Spinal cord (tissue), 10 donors: ENCODE results near the gene CHD9. TPM values are rescaled to one million over a fixed set of nuclear protein-coding genes. Genes with fewer than 3 reads are reported as not detected.
A peak's percentile ranks its signal among the peaks of the same experiment; 100 is the strongest.

Experiments
- DNase-seq, 6 donors: peaks; one replicate each; pipeline versions ENCODE4 v3.0.0 to v3.0.0-alpha.2; 2013 to 2015; ENCODE audit warnings: low spot score in 6 of 6, low read depth in 4 of 6
- H3K27ac ChIP-seq: one replicate; pipeline ENCODE4 v1.5.1; 2013; ENCODE audit warnings: low read depth, low read length, control low read depth
- H3K27me3 ChIP-seq: one replicate; pipeline ENCODE4 v1.6.1; 2013; ENCODE audit warnings: low read length; ENCODE audit not compliant: control insufficient read depth, insufficient read depth
- H3K36me3 ChIP-seq: one replicate; pipeline ENCODE4 v1.6.1; 2013; ENCODE audit warnings: low read length; ENCODE audit not compliant: control insufficient read depth, insufficient read depth
- H3K4me1 ChIP-seq: one replicate; pipeline ENCODE4 v1.6.1; 2013; ENCODE audit warnings: low read length; ENCODE audit not compliant: control insufficient read depth, insufficient read depth
- H3K4me3 ChIP-seq: one replicate; pipeline ENCODE4 v1.5.1; 2013; ENCODE audit warnings: low read depth, low read length, control low read depth
- H3K9me3 ChIP-seq: one replicate; pipeline ENCODE4 v1.6.1; 2013; ENCODE audit warnings: low read length; ENCODE audit not compliant: control insufficient read depth, insufficient read depth
- WGBS: methylation state at CpG from one replicate; pipeline ENCODE4 v1.1.5; 2013; ENCODE audit warnings: missing lambda C conversion rate; ENCODE audit not compliant: insufficient coverage; 5-methylcytosine and 5-hydroxymethylcytosine counted together
- polyA plus RNA-seq, 2 donors: library from polyadenylated mRNA; unstranded; fragments of 120-200 nt; gene quantifications; one replicate each; pipeline ENCODE4 v1.2.1, GENCODE V29; 2013; ENCODE audit not compliant: insufficient read length in 2 of 2
- total RNA-seq, 2 donors: library from RNA; depleted of rRNA in 1 of 2; stranded (reverse); fragments of 120-200 nt in 1 of 2; fragments of >200 nt in 1 of 2; gene quantifications; one replicate each; pipeline versions ENCODE4 v1.2.3 to v1.2.4, GENCODE V29; 2013 to 2014
- donor health status: healthy.

CHD9 gene
- total and polyA plus RNA-seq, 4 donors, result 32.2 to 140 (median 82.8) TPM

DNA sequence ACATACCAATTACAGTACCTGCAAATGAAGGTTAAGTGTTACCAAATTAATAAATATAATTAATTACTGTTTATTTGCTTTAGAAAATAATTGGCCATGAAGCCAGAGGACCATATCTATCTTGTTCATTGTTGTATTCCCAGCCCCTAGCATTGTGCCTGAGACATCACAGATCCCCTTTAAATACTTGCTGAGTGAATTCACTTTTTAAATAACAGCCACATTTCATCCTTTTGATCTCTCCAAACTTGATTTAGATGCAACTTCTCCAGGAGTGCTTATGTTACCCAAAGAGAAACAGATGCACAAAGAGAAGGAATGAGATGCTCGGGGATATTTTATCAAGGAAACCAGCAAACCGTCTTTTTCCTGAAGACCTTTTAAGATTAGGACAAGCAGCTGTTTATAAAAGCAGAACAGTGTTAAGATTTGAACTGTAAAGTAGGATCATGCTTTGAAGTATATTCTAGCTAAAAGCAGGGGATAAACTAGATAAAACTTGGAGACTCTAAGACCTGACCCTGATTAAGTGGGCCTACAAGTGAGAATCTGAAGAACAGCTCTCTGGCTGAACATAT is 66.3 kb downstream of the CHD9 start:
- no peaks in the 10 kb centered on the region for H3K9me3 ChIP-seq
- WGBS, result 60% methylated on average over 1 of the region's 2 CpGs
- H3K4me3 ChIP-seq, result no peak overlapping the region
- H3K27ac ChIP-seq, result no peak overlapping the region
- H3K36me3 ChIP-seq, result no peaks in the 10 kb centered on the region
- no peaks in the 10 kb centered on the region for H3K4me1 ChIP-seq
- no peak for DNase-seq
- H3K27me3 ChIP-seq, result no peaks in the 10 kb centered on the region

DNA sequence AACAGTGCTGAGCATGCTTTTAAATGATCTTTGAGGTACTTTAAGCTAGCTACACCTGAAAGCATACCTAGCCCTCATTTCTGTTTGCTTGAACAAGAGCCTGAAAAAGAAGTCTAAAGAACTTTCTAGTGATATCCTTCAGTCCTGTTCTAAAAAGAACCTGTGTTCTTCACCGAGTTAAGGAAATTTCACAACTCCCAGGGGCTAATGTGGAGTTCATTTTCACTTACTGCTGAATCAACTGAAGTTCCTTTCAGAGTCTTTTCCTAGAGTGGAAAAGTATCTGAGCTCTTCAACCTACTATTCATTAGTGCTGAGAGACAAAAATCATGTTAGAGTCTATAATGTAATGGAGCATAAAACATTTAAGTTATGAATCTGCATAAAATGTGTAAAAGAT is 66.9 kb downstream of the CHD9 start:
- H3K4me3 ChIP-seq, result no peak overlapping the region
- no peaks in the 10 kb centered on the region for H3K27me3 ChIP-seq
- no CpG with 5 or more reads among the region's 1 CpG for WGBS
- no peak for DNase-seq
- H3K27ac ChIP-seq, result no peak overlapping the region
- no peaks in the 10 kb centered on the region for H3K36me3 ChIP-seq
- H3K4me1 ChIP-seq, result no peaks in the 10 kb centered on the region
- no peaks in the 10 kb centered on the region for H3K9me3 ChIP-seq

DNA sequence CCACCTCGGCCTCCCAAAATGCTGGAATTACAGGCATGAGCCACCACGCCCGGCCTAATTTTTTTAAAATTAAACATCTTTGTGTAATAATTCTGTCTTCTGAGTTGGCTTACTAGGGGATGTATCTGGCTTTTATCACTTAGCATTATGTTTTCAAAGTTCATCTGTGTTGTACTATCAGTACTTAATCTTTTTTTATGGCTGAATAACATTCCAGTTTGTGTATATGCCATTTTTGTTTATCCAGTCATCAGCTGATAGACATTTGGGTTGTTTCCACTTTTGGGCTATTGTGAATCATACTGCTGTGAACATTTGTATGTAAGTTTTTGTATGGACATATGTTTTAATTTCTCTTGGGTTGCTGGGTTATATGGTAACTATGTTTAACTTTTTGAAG is 69.0 kb downstream of the CHD9 start:
- H3K9me3 ChIP-seq, result no peaks in the 10 kb centered on the region
- H3K27ac ChIP-seq, result no peak overlapping the region
- no peaks in the 10 kb centered on the region for H3K27me3 ChIP-seq
- no peaks in the 10 kb centered on the region for H3K4me1 ChIP-seq
- H3K36me3 ChIP-seq, result no peaks in the 10 kb centered on the region
- no peak overlapping the region for H3K4me3 ChIP-seq
- no CpG with 5 or more reads among the region's 3 CpGs for WGBS
- no peak for DNase-seq

DNA sequence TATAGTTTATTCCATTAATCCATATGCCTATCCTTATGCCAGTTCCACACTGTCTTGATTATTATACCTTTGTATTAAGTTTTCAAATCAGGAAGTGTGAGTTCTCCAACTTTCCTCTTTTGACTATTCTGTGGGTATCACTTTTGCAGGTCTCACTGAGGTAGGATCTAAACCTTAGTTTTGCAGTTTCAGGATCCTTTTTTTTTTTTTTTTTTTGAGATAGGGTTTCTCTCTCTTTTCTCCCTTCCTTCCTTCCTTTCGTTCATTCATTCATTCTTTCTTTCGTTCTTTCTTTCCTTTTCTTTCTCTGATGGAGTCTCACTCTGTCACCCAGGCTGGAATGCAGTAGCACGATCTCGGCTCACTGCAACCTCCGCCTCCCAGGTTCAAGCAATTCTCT is 71.6 kb downstream of the CHD9 start:
- no peak overlapping the region for H3K4me3 ChIP-seq
- H3K4me1 ChIP-seq, result peaks cover 9% of the 10 kb centered on the region
- H3K27ac ChIP-seq, result no peak overlapping the region
- no peaks in the 10 kb centered on the region for H3K9me3 ChIP-seq
- H3K36me3 ChIP-seq, result no peaks in the 10 kb centered on the region
- no peaks in the 10 kb centered on the region for H3K27me3 ChIP-seq
- 100% methylated on average over 5 of the region's 5 CpGs for WGBS
- DNase-seq, result no peak

DNA sequence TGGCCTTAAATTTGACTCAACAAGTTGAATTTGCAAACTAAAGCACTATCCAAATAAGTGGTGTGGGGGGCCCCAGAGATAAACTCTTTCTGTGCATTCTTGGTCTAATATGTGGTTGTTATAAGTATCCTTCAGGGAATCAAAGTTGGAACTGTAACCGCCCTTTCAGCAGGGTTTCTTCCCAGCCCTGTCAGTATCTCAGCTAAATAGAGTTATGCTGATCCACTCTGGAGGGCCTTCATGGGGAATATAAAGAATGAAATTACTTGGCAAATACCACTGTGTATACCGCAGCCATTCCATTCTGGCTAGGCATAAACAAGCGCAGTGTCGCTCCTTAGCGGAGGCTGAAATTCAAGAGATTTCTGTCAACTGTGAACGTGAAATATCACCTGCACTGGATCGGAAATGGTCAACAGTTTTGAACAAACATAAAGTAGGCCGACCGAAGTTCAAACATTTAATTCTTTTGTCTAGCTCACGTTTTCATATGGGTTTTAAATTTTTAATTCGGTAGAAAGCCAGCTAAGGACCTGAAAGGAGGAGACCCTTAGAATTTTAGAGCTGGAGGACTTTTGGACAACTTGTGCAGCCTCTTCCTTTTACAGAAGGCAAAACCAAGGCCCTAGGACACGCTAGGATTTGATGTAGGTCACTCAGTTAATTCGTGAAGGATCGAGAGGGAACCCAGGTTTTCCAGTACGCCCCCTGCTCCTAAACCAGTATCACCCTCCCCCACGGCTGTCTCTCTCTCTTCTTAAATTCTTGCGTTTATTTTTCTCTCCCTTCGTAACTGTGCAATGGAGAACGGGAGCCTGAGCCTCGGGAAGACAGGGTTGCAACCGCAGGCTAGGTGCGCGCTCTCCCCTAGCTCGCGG is 74.7 kb downstream of the CHD9 start:
- Histone ChIP-seq H3K36me3 (no peaks in the 10 kb centered on the region), H3K27ac (peak overlapping the region; percentile 91)
- peak in 4 of 6 donors; percentile 5 to 68 (median 32) for DNase-seq

DNA sequence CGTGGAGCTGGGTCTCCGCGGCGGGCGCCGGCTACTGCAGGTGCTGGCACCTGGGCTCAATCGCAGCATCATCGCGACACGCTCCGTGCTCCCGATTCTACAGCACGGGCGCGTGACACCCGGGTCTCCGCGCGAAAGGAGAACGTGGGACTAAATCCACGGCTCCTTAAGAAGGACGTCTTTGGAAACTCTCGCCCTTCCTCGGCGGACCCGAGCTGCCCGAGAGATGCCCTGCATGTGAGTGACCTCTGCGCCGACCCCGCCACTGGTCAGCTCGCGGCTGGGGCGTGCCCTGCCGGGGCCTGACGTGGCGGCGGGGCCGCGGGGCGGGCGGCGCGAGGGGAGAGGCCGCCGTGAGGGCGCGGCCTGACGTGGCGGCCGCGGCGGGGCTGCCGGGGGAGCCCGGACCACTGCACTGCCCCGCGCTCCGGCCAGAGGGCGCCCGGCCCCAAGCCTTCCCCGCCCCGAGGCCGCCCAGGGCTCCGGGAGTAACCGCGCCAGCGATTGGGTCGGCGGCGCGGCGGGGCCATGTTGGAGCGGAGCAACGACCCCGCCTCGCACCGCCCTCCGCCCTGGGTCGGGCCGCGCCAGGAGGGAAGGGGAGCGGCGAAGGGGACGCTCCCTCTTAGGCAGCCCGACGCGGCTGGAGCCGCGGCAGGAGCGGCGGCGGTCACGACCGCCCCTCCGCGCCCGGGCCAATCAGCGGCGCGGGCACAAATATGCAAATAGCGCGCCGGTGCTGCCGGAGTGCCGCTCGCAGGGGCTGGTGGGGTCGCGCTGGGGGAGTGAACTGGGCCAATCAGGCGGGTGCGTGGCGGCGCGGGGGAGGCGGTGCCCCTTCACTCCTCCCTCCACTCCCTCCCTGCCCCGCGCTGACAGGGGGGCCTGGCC is 75.6 kb downstream of the CHD9 start:
- H3K9me3 ChIP-seq, result no peaks in the 10 kb centered on the region
- H3K4me1 ChIP-seq, result peaks cover 9% of the 10 kb centered on the region
- DNase-seq, result peak; percentile 81 to 98 (median 89)
- no peaks in the 10 kb centered on the region for H3K36me3 ChIP-seq
- peak overlapping the region; percentile 61 for H3K4me3 ChIP-seq
- under 1% methylated on average over 113 of the region's 115 CpGs for WGBS
- H3K27me3 ChIP-seq, result no peaks in the 10 kb centered on the region
- H3K27ac ChIP-seq, result peak overlapping the region; percentile 91

More for the DNA sequence above, 74.7 kb downstream of the CHD9 start:
- H3K9me3 ChIP-seq, result no peaks in the 10 kb centered on the region
- H3K27me3 ChIP-seq, result no peaks in the 10 kb centered on the region
- peak overlapping the region; percentile 61 for H3K4me3 ChIP-seq
- 18% methylated on average over 18 of the region's 25 CpGs for WGBS
- H3K4me1 ChIP-seq, result peaks cover 9% of the 10 kb centered on the region

DNA sequence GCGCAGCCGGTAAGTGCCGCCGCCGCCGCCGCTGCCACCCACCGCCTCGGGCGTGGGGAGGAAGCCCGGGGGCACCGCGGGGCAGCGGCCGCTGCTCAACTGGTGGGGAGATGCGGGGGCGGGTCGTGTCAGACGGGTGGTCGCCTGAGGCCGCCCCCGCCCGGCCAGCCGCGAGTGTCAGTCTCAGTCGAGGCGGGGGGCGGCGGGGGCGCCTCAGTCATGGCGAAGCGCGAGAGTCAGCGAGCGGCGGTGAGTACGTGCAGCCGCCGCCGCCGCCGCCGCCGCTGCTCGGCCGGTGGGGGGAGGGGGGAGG is 76.2 kb downstream of the CHD9 start:
- Histone ChIP-seq H3K4me3 (peak overlapping the region; percentile 24), H3K9me3 (no peaks in the 10 kb centered on the region), H3K36me3 (no peaks in the 10 kb centered on the region), H3K27me3 (no peaks in the 10 kb centered on the region), H3K27ac (no peak overlapping the region), H3K4me1 (peaks cover 9% of the 10 kb centered on the region)
- under 1% methylated on average over 22 of the region's 46 CpGs for WGBS
- peak in 1 of 6 donors; percentile 5 for DNase-seq

DNA sequence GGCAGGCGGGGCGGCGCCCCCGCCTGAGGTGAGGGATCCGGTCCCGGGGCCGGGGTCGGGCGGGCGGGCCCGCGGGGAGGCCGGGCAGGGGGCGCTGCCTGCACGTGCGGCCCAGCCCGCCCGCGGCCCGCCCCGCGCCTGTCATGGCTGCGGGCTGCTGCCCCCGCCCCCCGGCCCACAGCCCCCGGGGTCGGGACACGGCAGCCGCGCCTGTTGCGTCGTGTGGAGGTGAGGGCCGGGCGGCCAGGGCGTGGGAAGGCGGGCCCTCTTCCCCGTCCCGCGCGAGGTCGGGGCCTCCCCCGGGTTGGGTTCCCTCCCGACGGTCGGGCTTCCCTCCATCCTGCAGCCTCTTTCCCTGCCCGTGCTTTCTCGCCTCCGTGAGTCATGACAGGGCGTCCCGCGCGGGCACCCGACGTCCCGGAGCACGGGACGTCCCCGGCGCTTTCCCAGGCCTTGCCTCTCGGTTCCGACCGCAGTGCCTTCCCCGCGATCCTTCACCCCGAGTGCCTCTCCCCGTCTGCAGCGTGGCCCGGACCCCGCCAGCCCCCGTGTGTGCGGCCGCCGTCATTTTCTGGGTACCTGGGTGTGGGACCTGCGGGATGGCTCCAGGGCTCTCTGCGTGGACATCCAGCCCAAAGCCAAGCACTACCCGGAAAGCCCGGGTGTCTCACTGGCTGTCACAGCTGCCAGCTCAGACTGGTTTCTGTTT is 76.7 kb downstream of the CHD9 start:
- Histone ChIP-seq H3K4me3 (peak overlapping the region; percentile 68), H3K27ac (peak overlapping the region; percentile 57), H3K4me1 (peaks cover 9% of the 10 kb centered on the region), H3K9me3 (no peaks in the 10 kb centered on the region), H3K27me3 (no peaks in the 10 kb centered on the region), H3K36me3 (no peaks in the 10 kb centered on the region)
- DNase-seq, result peak in 5 of 6 donors; percentile 5 to 71 (median 25)
- under 1% methylated on average over 75 of the region's 77 CpGs for WGBS

DNA sequence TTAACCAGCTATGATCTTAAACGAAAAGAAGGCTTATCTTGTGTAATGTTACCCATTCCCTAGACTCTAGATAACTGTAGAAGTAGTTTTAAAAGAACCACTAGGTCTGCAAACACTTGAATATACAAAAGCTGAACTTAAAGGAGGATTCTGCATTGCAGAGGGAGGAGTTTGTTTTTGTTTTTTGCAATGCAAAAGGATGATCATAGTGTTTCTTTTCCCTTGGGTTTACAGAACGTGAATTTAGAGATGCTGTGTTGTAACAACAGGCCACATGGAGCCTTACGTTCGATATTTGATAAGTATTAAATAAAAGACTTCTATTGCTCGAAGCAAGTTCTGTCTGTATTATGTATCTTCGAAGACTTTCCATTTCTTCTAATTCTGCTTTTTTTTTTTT is 77.6 kb downstream of the CHD9 start:
- peaks cover 9% of the 10 kb centered on the region for H3K4me1 ChIP-seq
- H3K27me3 ChIP-seq, result no peaks in the 10 kb centered on the region
- no CpG with 5 or more reads among the region's 6 CpGs for WGBS
- H3K36me3 ChIP-seq, result no peaks in the 10 kb centered on the region
- H3K4me3 ChIP-seq, result peak overlapping the region; percentile 12
- no peak for DNase-seq
- no peak overlapping the region for H3K27ac ChIP-seq
- H3K9me3 ChIP-seq, result no peaks in the 10 kb centered on the region
